Measurements from ENCODE around the gene NOXA1.

NOXA1 gene

GRCh38 chr9:137437691-137438590 is 14.7 kb downstream of the NOXA1 start:
- FAIRE-seq = no peak
- DNase-seq (ENCODE audit: insufficient read length) = no peak
- no peak for TF ChIP-seq POLR2AphosphoS5 (IDR thresholded peaks at IDR 0.05; ENCODE audit: low read depth, low read length)
- no peak for TF ChIP-seq TAF1 (IDR thresholded peaks at IDR 0.05; ENCODE audit: borderline replicate concordance, low read depth, low read length)
- TF ChIP-seq POLR2A (IDR thresholded peaks at IDR 0.05; ENCODE audit: low read depth, low read length) = no peak

GRCh38 chr9:137438591-137439157 is 15.5 kb downstream of the NOXA1 start:
- FAIRE-seq (no peak), DNase-seq (ENCODE audit: insufficient read length) (no peak)
- TF ChIP-seq POLR2AphosphoS5 (IDR thresholded peaks at IDR 0.05; ENCODE audit: low read depth, low read length) (no peak), TAF1 (IDR thresholded peaks at IDR 0.05; ENCODE audit: borderline replicate concordance, low read depth, low read length) (no peak), POLR2A (IDR thresholded peaks at IDR 0.05; ENCODE audit: low read depth, low read length) (no peak)

DNA sequence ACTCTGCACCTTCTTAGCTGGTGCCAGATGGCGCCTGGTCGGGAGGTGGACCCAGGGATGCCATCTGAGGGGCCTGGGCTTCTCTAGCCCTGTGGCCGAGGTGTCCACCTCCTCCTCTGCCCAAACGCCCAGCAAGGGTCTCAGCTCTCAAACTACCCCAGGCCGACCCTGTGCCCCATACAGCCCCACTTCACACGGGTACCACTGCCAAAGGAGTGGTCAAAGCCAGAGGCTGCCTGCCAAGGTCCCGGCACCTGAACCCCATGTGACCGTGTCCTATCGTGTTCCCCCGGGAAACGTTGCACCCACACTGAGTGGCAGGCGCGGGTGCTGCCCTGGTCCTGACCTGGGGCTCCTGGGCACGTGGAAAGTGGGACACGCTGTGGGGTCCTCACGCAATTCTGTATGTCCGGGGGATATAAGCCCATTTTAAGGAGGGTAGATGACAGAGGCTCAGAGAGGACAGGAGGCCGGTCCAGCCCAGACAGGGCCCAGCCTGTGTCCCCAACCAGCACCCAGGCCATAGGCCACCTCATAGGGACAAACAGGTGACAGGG is 16.0 kb downstream of the NOXA1 start:
- FAIRE-seq (no peak), DNase-seq (ENCODE audit: insufficient read length) (no peak)
- TF ChIP-seq TAF1 (IDR thresholded peaks at IDR 0.05; ENCODE audit: borderline replicate concordance, low read depth, low read length) (no peak), POLR2A (IDR thresholded peaks at IDR 0.05; ENCODE audit: low read depth, low read length) (no peak), POLR2AphosphoS5 (IDR thresholded peaks at IDR 0.05; ENCODE audit: low read depth, low read length) (no peak)

- TF ChIP-seq TAF1 (IDR thresholded peaks at IDR 0.05; ENCODE audit: borderline replicate concordance, low read depth, low read length) (no peak), POLR2AphosphoS5 (IDR thresholded peaks at IDR 0.05; ENCODE audit: low read depth, low read length) (no peak), POLR2A (IDR thresholded peaks at IDR 0.05; ENCODE audit: low read depth, low read length) (no peak)
- FAIRE-seq (no peak), DNase-seq (ENCODE audit: insufficient read length) (no peak)
These were observed 18.2 kb downstream of the NOXA1 start, which contains the start of gene ENTPD8 for GRCh38 chr9:137441289-137441934. Gene ENTPD8 (minus strand): TSS chr9:137441357. CDS start chr9:137438285, 3,072 bp downstream.

DNA sequence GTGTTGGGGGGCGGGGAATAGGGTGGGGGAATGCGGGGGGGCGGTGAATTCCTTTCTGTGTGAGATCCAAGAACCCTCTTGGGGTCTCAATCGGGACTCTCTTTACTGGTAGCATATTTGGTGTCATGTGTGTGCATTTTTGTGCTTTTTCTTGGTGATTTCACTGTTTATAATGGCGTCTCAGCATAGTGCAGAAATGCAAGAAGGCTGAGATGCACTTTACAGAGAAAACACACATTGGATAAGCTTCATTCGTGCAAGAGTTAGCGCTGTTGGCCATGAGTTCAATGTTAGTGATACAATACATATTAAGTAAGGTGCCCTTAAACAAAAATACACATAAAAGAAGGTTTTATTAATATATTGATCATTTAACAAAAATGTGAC is 18.7 kb downstream of the NOXA1 start:
- FAIRE-seq (no peak), DNase-seq (ENCODE audit: insufficient read length) (no peak)
- no peak for TF ChIP-seq TAF1 (IDR thresholded peaks at IDR 0.05; ENCODE audit: borderline replicate concordance, low read depth, low read length)

- FAIRE-seq = no peak
- TF ChIP-seq POLR2AphosphoS5 (IDR thresholded peaks at IDR 0.05; ENCODE audit: low read depth, low read length) = no peak
- TF ChIP-seq POLR2A (IDR thresholded peaks at IDR 0.05; ENCODE audit: low read depth, low read length) = no peak
- TF ChIP-seq TAF1 (IDR thresholded peaks at IDR 0.05; ENCODE audit: borderline replicate concordance, low read depth, low read length) = no peak
- no peak for DNase-seq (ENCODE audit: insufficient read length)
These were observed 21.1 kb downstream of the NOXA1 start for GRCh38 chr9:137444106-137444790.

- FAIRE-seq (peak; percentile 92), DNase-seq (ENCODE audit: insufficient read length) (peak; percentile 86)
- TF ChIP-seq POLR2AphosphoS5 (IDR thresholded peaks at IDR 0.05; ENCODE audit: low read depth, low read length) (no peak), POLR2A (IDR thresholded peaks at IDR 0.05; ENCODE audit: low read depth, low read length) (no peak), TAF1 (IDR thresholded peaks at IDR 0.05; ENCODE audit: borderline replicate concordance, low read depth, low read length) (no peak)
These were observed 22.1 kb downstream of the NOXA1 start for GRCh38 chr9:137445275-137445807.

DNA sequence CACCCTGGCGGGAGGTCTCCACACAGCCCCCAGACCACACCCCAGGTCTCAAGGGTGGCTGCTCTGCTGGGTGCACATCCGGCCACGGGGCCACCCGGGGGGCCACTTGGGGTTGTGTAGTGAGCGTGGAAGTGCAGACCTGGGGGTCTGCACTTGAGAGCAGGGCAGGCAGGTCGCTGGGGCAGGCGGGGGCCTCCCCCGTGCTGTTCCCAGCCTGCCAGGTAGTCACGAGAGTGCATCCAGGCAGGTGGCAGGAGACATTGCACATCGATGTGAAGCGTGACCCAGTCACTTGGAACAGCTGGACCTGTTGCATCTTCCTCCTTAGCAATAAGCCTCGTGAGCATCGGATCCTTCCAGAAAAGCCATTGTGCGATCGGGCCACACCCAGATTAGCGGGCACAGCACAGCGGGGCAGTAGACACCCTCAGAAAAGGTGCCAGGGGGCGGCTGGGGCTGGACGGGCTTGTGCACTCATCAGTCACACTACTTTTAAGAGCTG is 22.8 kb downstream of the NOXA1 start:
- FAIRE-seq (no peak), DNase-seq (ENCODE audit: insufficient read length) (no peak)
- 0 out of 2 replicates have a peak, but pooled peaks have one; percentile 23 for TF ChIP-seq POLR2AphosphoS5 (IDR thresholded peaks at IDR 0.05; ENCODE audit: low read depth, low read length)
- no peak for TF ChIP-seq TAF1 (IDR thresholded peaks at IDR 0.05; ENCODE audit: borderline replicate concordance, low read depth, low read length)
- no peak for TF ChIP-seq POLR2A (IDR thresholded peaks at IDR 0.05; ENCODE audit: low read depth, low read length)

DNA sequence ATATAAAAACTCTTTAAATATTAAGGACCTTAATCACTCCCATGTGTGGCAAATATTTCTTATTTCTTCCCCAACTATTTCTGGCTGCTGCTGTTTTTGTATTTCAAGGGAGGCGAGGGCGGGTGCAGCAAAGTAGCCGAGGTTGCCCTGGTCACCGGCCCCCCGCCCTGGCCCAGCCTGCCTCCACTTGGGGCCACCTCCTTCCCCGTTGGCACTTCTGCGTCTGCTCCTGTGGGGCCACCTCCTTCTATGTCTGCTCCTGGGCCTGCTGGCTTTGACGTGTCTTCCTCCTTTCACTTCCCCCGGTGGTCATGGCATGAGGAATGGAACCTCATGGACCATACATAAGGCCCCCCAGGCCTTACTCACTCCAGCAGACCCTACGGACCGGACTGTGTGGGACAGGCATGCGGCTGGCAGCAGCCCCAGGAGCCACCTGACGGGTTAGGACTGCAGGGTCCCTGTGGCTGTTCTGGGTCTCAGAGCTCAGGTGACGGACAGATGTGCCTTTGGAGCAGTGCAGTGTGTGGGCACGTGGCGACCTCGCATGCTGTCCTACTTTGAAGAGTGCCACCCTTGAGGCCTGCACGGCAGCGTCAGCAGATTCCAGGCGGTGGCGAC is 23.8 kb downstream of the NOXA1 start:
- no peak for DNase-seq (ENCODE audit: insufficient read length)
- TF ChIP-seq TAF1 (IDR thresholded peaks at IDR 0.05; ENCODE audit: borderline replicate concordance, low read depth, low read length) = no peak
- TF ChIP-seq POLR2A (IDR thresholded peaks at IDR 0.05; ENCODE audit: low read depth, low read length) = no peak
- TF ChIP-seq POLR2AphosphoS5 (IDR thresholded peaks at IDR 0.05; ENCODE audit: low read depth, low read length) = no peak
- FAIRE-seq = no peak

Measured in GM12892 (cell line).